ENCODE measurements around the gene ANKS1B.

ANKS1B gene

GRCh38 chr12:99122496-99122895, 862.2 kb downstream of the ANKS1B start:
- DNase-seq (ENCODE audit: low read depth) = no peak

DNA sequence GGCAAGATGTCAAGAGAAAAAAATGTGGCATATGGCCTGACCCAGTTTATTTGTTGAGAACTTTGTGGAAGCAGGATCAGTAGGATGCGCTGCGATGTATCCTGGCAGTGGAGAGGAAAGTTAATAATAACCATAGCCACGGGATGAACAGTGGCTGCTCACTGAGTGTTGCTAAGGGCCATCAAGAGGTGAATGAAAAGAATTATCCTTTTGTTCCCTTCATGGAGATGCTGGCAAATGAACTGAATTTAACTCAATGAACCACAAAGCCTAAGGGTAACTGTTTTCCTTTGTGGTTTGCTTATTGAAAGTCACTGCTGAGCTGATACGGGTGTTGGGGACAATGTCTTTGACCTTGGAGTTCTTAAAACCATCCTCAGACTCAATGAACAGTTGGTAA, 863.2 kb downstream of the ANKS1B start:
- no peak for DNase-seq (ENCODE audit: low read depth)

DNA sequence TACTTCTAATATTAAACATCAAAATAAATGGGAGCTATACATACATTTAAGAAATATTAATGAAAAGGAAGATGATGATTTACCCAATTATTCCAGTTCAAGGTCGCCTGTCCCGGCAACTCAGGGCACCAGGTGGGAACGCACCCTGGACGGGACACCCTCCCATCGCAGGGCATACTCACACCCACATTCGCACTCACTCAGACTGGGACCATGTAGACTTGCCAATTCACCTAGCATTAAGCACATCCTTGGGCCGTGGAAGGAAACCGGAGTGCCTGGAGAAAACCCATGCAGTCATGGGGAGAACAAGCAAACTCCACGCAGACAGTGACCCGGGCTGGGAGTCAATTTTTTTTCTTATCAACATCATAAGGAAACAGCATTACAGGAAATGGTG, 864.8 kb downstream of the ANKS1B start:
- no peak for DNase-seq (ENCODE audit: low read depth)

DNA sequence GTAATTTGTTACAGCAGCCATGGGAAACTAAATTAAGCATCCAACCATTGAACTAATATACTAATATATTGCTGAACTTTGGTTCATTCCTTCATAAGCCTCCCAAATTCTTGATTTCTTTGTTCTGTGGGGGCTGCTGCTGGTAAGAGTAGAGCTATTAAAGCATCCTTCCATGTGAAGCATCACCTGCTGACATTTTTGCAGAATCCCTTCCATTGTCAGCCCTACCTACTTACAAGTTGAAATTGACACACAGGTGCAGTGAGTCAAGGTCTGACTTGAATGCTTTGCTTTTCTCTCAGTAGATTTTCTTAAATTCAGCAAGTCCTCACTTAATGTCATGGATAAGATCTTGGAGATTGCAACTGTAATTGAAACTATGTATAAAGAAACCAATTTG, 865.3 kb downstream of the ANKS1B start:
- no peak for DNase-seq (ENCODE audit: low read depth)

DNA sequence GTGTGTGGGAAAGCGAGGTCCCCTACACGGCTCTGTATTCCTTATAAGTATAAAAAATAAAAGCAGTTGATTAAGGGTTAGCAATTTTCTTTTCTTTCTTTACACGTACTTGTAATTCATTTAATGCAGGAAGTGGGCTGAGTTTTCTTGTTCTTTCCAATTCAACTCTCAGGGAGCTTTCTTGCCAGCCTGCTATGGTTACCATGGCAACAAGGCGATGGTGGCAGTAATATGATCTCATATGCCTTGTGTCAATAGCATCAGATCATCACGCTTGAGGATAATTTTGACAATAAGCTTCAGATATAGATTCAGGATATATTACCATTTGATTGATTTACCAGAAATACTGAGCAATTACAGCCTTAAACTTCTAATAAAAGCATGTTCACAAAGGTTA, 873.1 kb downstream of the ANKS1B start:
- no peak for DNase-seq (ENCODE audit: low read depth)

DNA sequence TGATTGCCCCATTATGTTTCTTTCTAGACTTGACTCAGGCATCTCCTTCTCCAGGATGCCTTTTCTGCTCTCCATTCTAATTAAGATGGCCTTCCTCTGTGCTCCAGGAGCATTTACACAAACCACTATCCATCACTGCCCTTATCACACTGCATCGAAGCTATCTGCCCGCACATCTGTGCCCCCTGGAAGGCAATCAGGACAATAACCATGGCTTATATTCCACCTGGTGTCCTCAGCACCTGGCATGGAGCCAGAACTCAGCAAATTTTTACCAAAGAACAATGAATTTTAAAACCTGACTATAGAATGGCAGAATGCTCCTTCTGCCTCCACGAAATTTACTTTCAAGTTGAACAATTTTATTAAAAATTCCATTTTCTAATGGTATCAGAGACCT, 873.9 kb downstream of the ANKS1B start:
- no peak for DNase-seq (ENCODE audit: low read depth)

DNA sequence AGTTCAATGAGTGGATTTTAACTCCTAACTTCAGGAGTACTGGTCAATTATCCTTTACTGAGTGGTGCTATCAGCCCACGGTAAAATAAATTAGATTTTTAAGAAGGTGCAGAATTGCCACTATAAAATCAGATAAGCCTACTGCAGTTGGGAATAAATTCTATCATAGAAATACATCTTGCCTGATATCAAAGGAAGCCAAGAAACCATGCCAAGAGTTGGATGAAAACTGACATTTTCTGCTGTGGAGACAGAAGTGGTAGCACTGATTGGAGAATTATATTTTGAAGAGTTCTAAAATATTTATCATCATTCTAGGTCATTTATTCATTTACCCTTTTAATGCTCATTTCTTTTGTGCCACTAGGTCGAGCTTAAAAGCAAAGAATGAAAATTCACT, 874.5 kb downstream of the ANKS1B start:
- no peak for DNase-seq (ENCODE audit: low read depth)

DNA sequence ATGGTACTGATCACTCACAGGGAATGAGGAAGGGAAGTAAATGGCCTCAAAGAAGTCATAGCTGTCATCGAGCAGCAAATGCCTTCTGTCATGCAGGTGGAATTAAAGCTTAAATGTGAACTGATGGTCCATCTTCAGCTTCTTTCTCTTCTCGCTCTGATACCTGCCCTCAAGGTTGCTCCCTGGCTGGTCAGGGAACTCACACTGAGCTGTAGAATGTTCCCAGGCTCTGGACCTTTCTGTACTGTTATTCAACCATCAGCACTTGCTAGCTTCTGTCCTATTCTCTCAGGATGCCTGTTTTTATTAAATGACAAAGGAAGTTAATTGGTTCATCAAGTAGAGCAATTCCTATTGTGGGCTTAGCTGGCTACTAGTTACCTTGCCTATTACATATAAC, 875.8 kb downstream of the ANKS1B start:
- no peak for DNase-seq (ENCODE audit: low read depth)

- DNase-seq (ENCODE audit: low read depth) = no peak
Observed at GRCh38 chr12:99099786-99100185, 885.0 kb downstream of the ANKS1B start.

DNA sequence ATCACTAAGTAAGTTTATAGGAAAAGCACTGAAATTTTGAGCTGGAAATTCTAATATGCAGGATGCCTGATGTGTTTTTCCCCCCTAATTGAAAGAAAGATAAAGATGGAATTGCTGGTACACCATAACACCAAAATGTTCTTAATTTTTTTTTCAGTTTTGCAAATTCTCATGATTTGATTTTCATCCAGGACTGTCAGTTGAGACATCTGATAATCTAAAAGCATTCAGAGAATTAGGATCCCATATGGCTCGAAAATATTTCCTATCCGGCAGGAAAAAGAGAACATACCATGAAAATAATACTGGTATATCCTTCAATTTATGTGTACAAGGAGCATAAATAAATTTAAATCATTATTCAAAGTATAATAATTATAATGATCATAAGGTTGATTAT, 887.6 kb downstream of the ANKS1B start:
- DNase-seq (ENCODE audit: low read depth) = no peak

DNA sequence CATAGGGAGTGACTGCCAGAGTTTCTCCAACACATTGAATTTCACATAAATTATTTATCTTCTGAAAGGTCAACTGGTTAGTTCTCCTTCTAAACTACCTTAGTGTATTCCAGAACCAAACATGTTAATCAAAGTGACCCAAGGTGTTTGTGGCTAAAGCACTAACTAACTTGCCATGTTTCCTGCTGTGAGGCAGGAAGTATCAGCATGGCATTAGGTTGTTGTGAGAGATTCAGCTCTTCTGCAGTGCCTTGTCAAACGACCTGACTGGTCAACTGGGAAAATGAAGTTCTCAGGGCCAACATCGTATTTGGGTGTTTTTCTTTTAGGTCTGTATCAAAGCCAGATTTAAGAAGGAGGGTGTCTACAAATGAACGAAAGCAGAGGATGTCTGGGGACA, 891.6 kb downstream of the ANKS1B start:
- no peak for DNase-seq (ENCODE audit: low read depth)

DNA sequence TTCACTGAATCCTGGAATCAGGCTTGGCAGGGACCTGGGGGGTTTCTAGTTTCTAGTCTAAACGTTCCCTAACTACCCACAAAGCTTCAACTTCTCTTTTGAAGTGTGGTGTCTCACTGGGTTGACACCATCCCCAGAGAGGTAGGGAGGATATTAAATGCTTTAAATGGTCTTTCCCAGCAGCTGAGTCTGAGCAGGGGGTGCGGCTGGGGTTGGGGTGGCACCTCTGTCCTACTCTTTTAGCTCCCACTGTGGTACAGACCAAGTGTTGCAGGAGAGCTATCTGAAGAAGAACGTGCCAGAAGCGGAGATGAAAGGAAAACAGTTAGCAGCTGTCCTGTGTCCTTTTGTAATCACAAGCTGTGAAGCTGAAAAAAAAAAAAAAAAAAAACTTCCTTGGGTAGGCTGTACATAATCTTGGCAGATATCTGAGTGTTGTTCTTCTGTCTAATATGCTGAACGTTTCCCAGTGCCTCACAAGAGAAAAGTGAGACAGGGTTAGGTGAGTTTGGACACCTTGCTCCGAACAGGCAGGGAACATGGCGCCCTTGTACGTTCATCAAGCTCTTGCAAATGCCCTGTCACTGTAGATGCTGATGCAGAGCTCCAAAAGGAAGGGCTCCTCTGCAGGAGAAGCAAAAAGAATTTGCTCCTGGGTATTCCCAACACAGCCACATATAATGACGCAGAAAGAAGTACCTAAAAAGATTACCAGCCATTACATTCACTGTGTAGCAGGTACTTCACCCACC, 892.5 kb downstream of the ANKS1B start:
- no peak for DNase-seq (ENCODE audit: low read depth)

DNA sequence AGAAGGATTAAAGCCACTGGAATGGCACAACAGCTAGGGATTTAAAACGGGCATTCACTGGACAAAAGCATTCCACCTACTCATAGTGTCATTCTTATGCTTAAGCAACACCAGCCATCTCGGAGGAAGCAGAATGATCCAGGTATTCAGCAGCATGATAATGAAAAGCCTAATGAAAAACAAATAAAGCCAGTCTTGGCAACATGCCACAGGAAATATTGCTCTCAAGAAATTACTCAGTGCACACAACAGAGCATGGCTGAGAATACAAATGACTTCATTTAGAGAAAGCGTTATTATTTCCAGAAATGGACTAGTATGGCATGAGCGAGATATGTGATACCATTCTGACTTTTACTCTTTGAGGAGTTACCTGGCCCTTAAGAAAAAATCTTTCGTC, 897.5 kb downstream of the ANKS1B start:
- DNase-seq (ENCODE audit: low read depth) = no peak

- no peak for DNase-seq (ENCODE audit: low read depth)
Observed at GRCh38 chr12:99079811-99080210, 904.9 kb downstream of the ANKS1B start.

- DNase-seq (ENCODE audit: low read depth) = no peak
Observed at GRCh38 chr12:99068993-99069747, 915.6 kb downstream of the ANKS1B start.

DNA sequence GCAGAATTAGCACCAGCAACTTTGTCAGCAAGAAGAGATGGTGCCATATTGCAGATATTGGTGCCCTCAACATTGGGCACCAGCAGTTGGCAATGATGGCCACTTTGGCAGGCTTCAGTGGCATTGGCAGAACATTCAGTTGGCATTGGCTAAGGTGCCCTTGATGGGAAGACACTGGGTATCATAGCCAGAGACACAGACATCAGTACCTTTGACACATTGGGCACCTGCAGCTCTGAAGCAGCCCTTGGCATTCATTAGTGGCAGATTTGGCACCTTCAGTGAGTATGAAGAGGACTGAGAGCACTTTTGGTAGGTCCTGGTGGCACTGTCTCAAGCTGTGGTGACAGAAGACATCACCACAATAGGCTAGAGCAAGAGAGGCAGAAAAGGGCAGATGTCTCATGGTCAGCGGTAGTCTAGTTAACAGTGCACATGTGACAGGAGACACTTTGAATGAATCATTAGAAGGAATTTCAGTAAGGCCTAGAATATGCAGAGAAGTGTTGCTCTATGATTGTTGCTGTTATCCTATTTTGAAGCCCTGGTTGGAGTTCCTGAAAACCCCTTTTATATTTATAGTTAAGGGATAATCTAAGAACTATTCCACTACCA, 917.5 kb downstream of the ANKS1B start:
- DNase-seq (ENCODE audit: low read depth) = no peak

DNA sequence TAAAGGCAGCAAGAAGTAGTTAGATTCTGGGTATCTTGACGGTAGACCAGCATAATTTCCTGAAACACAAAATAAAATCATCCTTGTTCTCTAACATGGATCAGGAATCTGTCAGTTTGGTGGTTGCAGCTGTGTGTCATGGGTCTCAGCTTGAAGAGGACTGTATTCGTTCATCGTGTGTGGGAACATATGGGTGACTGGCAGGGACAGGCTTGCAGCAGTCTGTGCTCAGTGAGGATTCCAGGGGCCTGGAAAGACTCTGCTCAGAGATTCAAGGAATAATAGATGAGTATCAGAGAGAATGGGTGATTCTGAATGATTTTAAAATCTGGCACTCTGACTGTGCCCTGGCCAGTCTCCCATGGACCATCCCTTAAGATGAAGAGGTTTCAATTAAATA, 918.0 kb downstream of the ANKS1B start:
- no peak for DNase-seq (ENCODE audit: low read depth)

GRCh38 chr12:99063182-99063581, 921.6 kb downstream of the ANKS1B start:
- no peak for DNase-seq (ENCODE audit: low read depth)

DNA sequence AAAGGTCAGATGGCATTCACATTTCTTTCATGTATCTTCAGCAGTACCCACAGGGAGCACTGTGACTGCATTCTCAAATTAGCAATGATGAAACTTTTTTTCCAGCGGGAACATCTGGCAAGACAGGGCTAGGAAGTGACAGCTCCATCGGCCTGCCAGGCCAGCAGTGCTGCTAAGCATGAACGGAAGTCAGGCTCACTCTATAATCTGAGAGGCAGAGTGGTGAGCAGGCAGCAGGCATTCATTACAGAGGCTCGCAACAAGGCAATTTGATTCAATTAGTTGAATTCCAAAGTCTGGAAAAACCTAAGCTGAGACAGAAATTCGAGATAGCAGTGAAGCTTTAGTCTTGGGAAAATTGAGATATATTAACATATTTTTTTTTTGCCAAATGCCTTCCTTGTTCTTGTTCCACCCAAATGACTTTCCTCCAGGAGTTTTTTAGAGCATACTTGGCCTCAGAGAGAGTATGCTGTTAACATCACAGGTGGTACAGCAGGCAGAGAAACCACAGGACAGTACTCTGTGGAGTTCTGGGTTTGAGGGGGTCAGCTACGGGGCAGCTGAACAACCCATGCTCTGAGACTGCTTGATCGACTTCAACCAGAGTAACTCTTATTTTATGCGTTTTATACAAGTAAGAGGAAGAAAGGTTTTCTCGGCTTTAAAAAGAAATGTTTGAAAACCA, 924.8 kb downstream of the ANKS1B start:
- no peak for DNase-seq (ENCODE audit: low read depth)

DNA sequence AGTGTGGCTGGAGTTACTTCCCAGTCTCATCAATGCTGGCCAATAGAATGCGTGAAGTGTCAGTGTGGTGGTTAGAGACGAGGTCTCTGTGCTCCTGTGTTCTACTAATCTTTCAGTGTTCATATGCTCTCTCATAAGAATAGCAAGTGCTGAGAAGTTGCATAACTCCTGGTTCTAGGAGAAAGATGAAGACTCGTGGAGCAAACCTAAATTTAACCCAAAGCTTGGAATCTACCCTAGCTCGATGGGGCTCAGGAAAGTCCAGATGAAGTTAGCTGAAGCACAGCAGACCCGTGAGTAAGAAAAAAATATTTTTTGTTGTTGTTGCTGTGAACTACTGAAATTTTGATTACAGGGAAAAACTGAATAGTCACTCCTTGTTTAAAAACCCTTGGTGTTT, 927.1 kb downstream of the ANKS1B start:
- no peak for DNase-seq (ENCODE audit: low read depth)

DNA sequence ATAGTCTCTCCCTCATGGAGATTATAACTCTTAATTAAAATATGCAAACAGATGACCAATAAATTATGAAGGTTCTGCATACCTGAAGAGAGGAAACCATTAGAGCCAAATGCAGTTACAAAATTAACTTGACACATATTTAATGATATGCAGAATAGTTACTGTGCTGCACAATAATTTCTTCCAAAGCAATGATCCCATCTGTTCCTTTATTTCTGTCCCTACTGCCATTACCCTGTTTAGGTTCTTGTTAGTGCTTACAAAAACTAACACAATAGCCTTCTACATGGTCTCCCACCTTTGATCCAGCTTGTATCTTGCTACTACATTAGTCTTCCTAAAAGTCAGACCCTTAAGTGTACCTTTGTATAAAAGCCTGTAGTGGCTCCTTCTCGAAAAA, 928.5 kb downstream of the ANKS1B start:
- no peak for DNase-seq (ENCODE audit: low read depth)

GRCh38 chr12:99055299-99055698, 929.4 kb downstream of the ANKS1B start:
- DNase-seq (ENCODE audit: low read depth) = no peak
